PC-9 (cell line): Measurements from ENCODE around the gene CSNK2A2. TPM values are rescaled to one million over a fixed set of nuclear protein-coding genes. Genes with fewer than 3 reads are reported as not detected.

Experiments used
- Bru-seq: library from RNA; stranded (reverse); fragments of 400-500 nt; gene quantifications from one replicate; lab custom pipeline; 2021; lab: Mats Ljungman, UMichigan
- BruChase-seq, 2 experiments: library from RNA; stranded (reverse); fragments of 400-500 nt; gene quantifications; one replicate each; lab custom pipeline; 2021; lab: Mats Ljungman, UMichigan
- BruUV-seq: library from RNA; stranded (reverse); fragments of 400-500 nt; replicated peaks from 2 replicates; lab custom pipeline; 2021; lab: Mats Ljungman, UMichigan
- CTCF ChIA-PET: fragments of 300-600 bp; sonication (Branson Sonifier 250); formaldehyde crosslinking; loops from one replicate; lab custom pipeline; 2022; ENCODE audit warnings: antibody characterized with exemption; lab: Charles Lee
- POLR2A ChIA-PET: fragments of 300-600 bp; sonication (Branson Sonifier 250); formaldehyde crosslinking; loops from one replicate; lab custom pipeline; 2022; ENCODE audit warnings: antibody characterized with exemption; ENCODE audit not compliant: unreplicated experiment; lab: Charles Lee
- DNase-seq, 2 experiments: peaks; one replicate each; pipeline versions ENCODE4 v3.0.0 to v3.0.0-alpha.2; 2015 to 2022; ENCODE audit warnings: mixed read lengths in 1 of 2
- H2AFZ ChIP-seq: fragments of 200-600 bp; sonication (generic); 2 replicates; pipeline ENCODE4 v1.8.1; 2017; ENCODE audit warnings: antibody characterized with exemption
- H3F3A ChIP-seq: fragments of 200-600 bp; sonication (generic); 2 replicates; pipeline ENCODE4 v1.8.1; 2017; ENCODE audit warnings: antibody characterized with exemption, mild to moderate bottlenecking, low read depth; ENCODE audit not compliant: insufficient read depth
- H3K27ac ChIP-seq: fragments of 200-600 bp; sonication (generic); 2 replicates; pipeline ENCODE4 v1.6.1; 2016; ENCODE audit warnings: mixed run types
- H3K27me3 ChIP-seq: fragments of 200-600 bp; sonication (generic); 2 replicates; pipeline ENCODE4 v1.6.1; 2016; ENCODE audit warnings: low read depth, mixed run types; ENCODE audit not compliant: insufficient read depth
- H3K36me3 ChIP-seq: fragments of 200-600 bp; sonication (generic); 2 replicates; pipeline ENCODE4 v1.6.1; 2016; ENCODE audit warnings: low read depth, mixed run types
- H3K4me1 ChIP-seq: fragments of 200-600 bp; sonication (generic); replicated peaks from 2 replicates; pipeline ENCODE4 v1.6.1; 2016; ENCODE audit warnings: mixed run types; ENCODE audit not compliant: insufficient read depth
- H3K4me2 ChIP-seq: fragments of 200-600 bp; sonication (generic); 2 replicates; pipeline ENCODE4 v1.6.1; 2017; ENCODE audit warnings: mixed run types
- H3K4me3 ChIP-seq: fragments of 200-600 bp; sonication (generic); 2 replicates; pipeline ENCODE4 v1.6.1; 2016; ENCODE audit warnings: mixed run types
- H3K79me2 ChIP-seq: fragments of 200-600 bp; sonication (generic); 2 replicates; pipeline ENCODE4 v1.6.1; 2017; ENCODE audit warnings: low read depth, mixed run types
- H3K9me2 ChIP-seq: fragments of 200-600 bp; sonication (generic); 2 replicates; pipeline ENCODE4 v1.8.1; 2017; ENCODE audit warnings: mild to moderate bottlenecking; ENCODE audit not compliant: insufficient read depth
- H3K9me3 ChIP-seq: fragments of 200-600 bp; sonication (generic); 2 replicates; pipeline ENCODE4 v1.8.1; 2016; ENCODE audit warnings: low read depth; ENCODE audit not compliant: insufficient read depth
- H4K20me1 ChIP-seq: fragments of 200-600 bp; sonication (generic); 2 replicates; pipeline ENCODE4 v1.8.1; 2017; ENCODE audit not compliant: insufficient read depth
- CTCF ChIP-seq: fragments of 200-600 bp; sonication (generic); conservative IDR thresholded peaks from 2 replicates; pipeline ENCODE4 v1.6.1; 2017; ENCODE audit warnings: mixed run types, antibody characterized with exemption, mild to moderate bottlenecking, moderate library complexity
- EZH2 ChIP-seq: fragments of 200-600 bp; sonication (generic); IDR thresholded peaks from 2 replicates; pipeline ENCODE4 v1.8.0; 2017; ENCODE audit warnings: antibody characterized with exemption, low read depth
- intact Hi-C: fragments of 100-400 bp; cut with micrococcal nuclease; formaldehyde crosslinking; loops from one replicate; pipeline ENCODE4 v1.10.0; 2022; ENCODE audit not compliant: unreplicated experiment
- long read RNA-seq: library from polyadenylated mRNA; stranded (forward); transcript quantifications from one replicate; pipeline ENCODE4 v2.0.0, GENCODE V29; 2022
- total RNA-seq: library from RNA; stranded (reverse); gene quantifications from 2 replicates; pipeline ENCODE4 v1.2.3, GENCODE V29; 2021

Gene CSNK2A2
- total RNA-seq = 100 and 104 TPM in 2 replicates
- Bru-seq, nascent RNA = percentile 88 among the genes with signal in this experiment
- percentile 89 among the genes with signal in this experiment for BruChase-seq, experiment 1, labeled RNA remaining after a 2-hour chase
- BruChase-seq, experiment 2, labeled RNA remaining after a 6-hour chase = percentile 94 among the genes with signal in this experiment
- long read RNA-seq, transcript CSNK2A2-201 (12 exons, 1,701 nt) = major isoform, 7 of 36 reads
- long read RNA-seq, partial matches to known transcripts = 5 of 36 reads
- long read RNA-seq, other reads (novel, unspliced or antisense) = 24 of 36 reads

- H4K20me1 ChIP-seq = peaks cover 21% of the 10 kb centered on the region
- peak in 1 of 2 experiments; percentile 64 for DNase-seq
- H2AFZ ChIP-seq = peak within 1 kb of the TSS; percentile 75
- no peaks in the 10 kb centered on the region for H3K27me3 ChIP-seq
- BruUV-seq = no TSS peak
- TF ChIP-seq EZH2 = no peak
- no peak; the same call in 1 of the 2 replicates for TF ChIP-seq CTCF
- no peaks in the 10 kb centered on the region for H3K9me2 ChIP-seq
- H3K4me1 ChIP-seq = peaks cover 26% of the 10 kb centered on the region
- peaks cover 2% of the 10 kb centered on the region; the same call in 1 of the 2 replicates for H3F3A ChIP-seq
- ChIA-PET CTCF (interaction anchor here (0.5 to 0.7 kb wide), 2 partner anchors 68 to 108 kb away, joined by 8 to 15 read pairs; no protein-coding TSS in a partner anchor), POLR2A (no interaction called here)
- no peak within 1 kb of the TSS for H3K27ac ChIP-seq
- peaks cover 29% of the 10 kb centered on the region for H3K36me3 ChIP-seq
- H3K79me2 ChIP-seq = peaks cover 40% of the 10 kb centered on the region
- no peaks in the 10 kb centered on the region for H3K9me3 ChIP-seq
- H3K4me2 ChIP-seq = peak within 1 kb of the TSS; percentile 95
- peak within 1 kb of the TSS; percentile 80 for H3K4me3 ChIP-seq
- intact Hi-C loops = loop anchor here (1.0 to 10.0 kb wide), 3 partner anchors 52 to 173 kb away; partner anchors contain the start of gene MMP15
These were observed at the start of gene CSNK2A2 for GRCh38 chr16:58198022-58198683. TSS of gene CSNK2A2 (minus strand) at chr16:58198106. CDS start at chr16:58197736, 370 bp downstream.

DNA sequence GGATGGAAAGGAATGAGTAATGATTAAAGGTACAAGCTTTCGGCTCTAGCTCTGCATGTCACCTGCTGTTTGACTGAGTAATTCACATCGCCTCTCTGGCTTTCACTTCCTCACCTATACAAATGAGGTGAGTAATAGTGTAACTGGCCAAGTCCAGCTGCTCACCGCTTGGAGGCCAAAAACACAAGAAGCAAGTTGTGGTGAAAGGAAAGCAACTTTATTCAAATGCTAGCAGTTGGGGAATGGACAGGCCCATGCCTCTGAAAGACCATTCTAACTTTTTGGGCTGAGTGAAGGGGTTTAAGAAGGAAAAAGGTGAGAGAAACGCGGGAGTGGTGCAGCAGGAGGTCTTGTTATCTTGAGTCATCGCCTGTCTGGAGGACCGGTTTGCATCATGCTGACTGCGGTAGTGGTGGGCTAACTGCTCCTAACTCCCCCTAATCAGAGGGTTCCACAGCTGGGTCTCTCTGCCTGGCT lies 45.7 kb upstream of the CSNK2A2 start:
- Histone ChIP-seq H3F3A (no peaks in the 10 kb centered on the region; the same call in 1 of the 2 replicates), H3K4me1 (0 out of 2 replicates have a peak, but pooled peaks cover 5% of the 10 kb centered on the region), H3K79me2 (no peaks in the 10 kb centered on the region), H3K4me3 (no peak overlapping the region), H3K27ac (no peak overlapping the region), H3K9me3 (no peaks in the 10 kb centered on the region), H2AFZ (peak overlapping the region; percentile 11; the same call in 1 of the 2 replicates), H3K27me3 (no peaks in the 10 kb centered on the region), H3K9me2 (no peaks in the 10 kb centered on the region), H3K4me2 (peak overlapping the region; percentile 41), H3K36me3 (no peaks in the 10 kb centered on the region), H4K20me1 (no peaks in the 10 kb centered on the region)
- POLR2A ChIA-PET = interaction anchor here (0.6 kb wide), 2 partner anchors 21 to 590 kb away, joined by 4 to 7 read pairs; no protein-coding TSS in a partner anchor
- DNase-seq = peak; percentile 18 to 54
- intact Hi-C loops = no loop called here
- BruUV-seq = no TSS peak
- TF ChIP-seq CTCF = no peak
- TF ChIP-seq EZH2 = no peak
- CTCF ChIA-PET = no interaction called here

GRCh38 chr16:58236831-58237230 lies 38.9 kb upstream of the CSNK2A2 start:
- H3K4me3 ChIP-seq = no peak overlapping the region
- intact Hi-C loops = no loop called here

More at GRCh38 chr16:58236831-58237230, 38.9 kb upstream of the CSNK2A2 start:
- Histone ChIP-seq H3K9me2 (no peaks in the 10 kb centered on the region), H2AFZ (peak overlapping the region; percentile 82; the same call in 1 of the 2 replicates), H3K79me2 (no peaks in the 10 kb centered on the region), H3K4me1 (0 out of 2 replicates have a peak, but pooled peaks cover 4% of the 10 kb centered on the region), H3K27me3 (no peaks in the 10 kb centered on the region), H3F3A (no peaks in the 10 kb centered on the region), H3K9me3 (no peaks in the 10 kb centered on the region), H3K27ac (no peak overlapping the region), H4K20me1 (no peaks in the 10 kb centered on the region), H3K4me2 (peak overlapping the region; percentile 74), H3K36me3 (no peaks in the 10 kb centered on the region)
- POLR2A ChIA-PET = no interaction called here
- CTCF ChIA-PET = no interaction called here
- TF ChIP-seq CTCF (no peak), EZH2 (no peak)
- no TSS peak for BruUV-seq
- no peak for DNase-seq
